NCI-H526 (cell line): Measurements from ENCODE around the gene SEPSECS.
"Not testable (repeated sequence)": the region's sequence is repeated elsewhere in the genome, so short reads cannot be mapped to it uniquely, and the experiment has no call there.

Source experiments
- DNase-seq, 2 experiments: peaks; one replicate each; lab custom pipeline; 2025; lab: John Stamatoyannopoulos, UW

The SEPSECS gene

DNA sequence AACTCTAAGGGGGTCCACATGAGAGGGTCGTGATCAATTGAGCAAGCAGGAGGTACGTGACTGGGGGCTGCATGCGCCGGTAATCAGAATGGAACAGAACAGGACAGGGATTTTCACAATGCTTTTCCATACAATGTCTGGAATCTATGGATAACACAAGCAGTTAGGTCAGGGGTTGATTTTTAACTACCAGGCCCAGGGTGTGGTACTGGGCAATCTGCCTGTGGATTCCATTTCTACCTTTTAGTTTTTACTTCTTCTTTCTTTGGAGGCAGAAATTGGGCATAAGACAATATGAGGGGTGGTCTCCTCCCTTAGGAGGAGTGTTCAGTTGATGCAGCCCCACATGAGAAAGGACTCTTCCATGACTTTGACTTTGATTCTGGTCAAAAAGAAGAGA, 76.8 kb downstream of the SEPSECS start:
- not testable (repeated sequence) for DNase-seq

DNA sequence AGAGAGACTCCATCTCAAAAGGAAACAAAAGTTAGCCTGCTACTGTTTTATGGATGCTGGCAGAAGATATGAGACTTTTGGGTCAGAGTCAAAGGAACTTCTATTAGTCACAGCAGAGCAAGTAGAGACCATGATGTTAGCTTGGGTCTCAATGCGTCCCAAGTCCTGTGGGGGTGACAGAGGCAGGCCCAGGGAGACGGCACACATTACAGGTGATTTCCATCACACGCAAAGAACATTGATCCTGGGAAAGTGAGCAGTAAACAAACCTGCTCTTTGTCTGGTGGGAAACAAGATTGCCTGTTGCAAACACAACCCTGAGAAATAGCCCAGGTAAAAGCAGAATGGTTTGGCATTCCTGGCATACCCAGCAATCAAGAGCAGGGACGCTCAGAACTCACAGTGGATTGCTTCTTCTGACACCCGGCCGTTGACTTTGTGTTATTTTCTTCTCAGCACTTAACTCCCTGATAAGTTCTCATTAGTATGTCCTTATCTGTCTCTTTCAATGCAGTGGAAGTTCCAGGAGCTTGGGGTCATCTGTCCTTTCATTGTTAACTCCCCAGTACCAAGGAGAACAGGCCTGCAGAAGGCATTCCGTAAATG, 78.3 kb downstream of the SEPSECS start:
- DNase-seq = no peak

GRCh38 chr4:25080571-25080970, 79.7 kb downstream of the SEPSECS start:
- DNase-seq = no peak

DNA sequence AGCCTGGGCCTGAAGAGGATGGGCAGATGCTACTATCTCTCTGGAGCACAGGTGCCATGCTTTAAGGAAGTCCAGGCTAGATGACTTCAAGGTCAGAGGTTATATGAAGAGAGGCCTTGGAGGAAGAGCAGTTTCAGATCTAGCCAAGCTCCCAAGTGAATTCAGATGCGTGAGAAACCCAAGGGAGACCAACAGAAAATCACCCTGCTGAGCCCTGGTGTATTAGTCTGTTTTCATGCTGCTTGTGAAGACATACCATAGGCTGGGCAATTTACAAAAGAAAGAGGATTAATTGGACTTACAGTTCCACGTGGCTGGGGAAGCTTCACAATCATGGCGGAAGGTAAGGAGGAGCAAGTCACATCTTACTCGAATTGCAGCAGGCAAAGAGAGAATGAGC, 81.7 kb downstream of the SEPSECS start:
- DNase-seq = no peak

GRCh38 chr4:25076625-25077398, 83.4 kb downstream of the SEPSECS start:
- no peak for DNase-seq

GRCh38 chr4:25075851-25076250, 84.4 kb downstream of the SEPSECS start:
- peak; percentile 59 to 65 for DNase-seq

DNA sequence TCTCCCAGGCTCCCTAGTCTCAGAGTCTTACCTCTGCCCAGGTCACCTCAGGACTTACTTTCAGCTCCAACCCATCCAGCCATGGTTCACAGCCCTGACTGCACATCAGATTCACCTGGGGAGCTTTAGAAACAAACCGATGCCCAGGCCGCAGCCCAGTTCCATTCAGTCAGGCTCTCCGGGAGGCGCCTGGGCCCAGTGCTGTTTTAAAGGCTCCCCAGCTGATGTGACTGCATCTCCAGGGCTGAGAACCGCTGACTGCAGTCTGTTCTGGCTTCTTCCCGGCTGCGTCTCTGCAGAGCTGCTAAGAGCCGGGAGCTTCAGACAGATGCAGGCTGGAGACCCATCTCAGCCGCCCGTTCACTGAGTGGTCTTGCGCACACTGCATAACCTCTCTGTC, 85.1 kb downstream of the SEPSECS start:
- no peak for DNase-seq

GRCh38 chr4:25070545-25070944, 89.7 kb downstream of the SEPSECS start:
- no peak for DNase-seq
